HG02981 (cell line): ENCODE results near the gene MTRR.

ENCODE experiments used
- ATAC-seq: cut with Tn5 transposase; IDR thresholded peaks from one replicate; pipeline ENCODE4 v1.9.1; 2021; ENCODE audit warnings: mild to moderate bottlenecking, moderate library complexity; ENCODE audit not compliant: unreplicated experiment

Gene MTRR

DNA sequence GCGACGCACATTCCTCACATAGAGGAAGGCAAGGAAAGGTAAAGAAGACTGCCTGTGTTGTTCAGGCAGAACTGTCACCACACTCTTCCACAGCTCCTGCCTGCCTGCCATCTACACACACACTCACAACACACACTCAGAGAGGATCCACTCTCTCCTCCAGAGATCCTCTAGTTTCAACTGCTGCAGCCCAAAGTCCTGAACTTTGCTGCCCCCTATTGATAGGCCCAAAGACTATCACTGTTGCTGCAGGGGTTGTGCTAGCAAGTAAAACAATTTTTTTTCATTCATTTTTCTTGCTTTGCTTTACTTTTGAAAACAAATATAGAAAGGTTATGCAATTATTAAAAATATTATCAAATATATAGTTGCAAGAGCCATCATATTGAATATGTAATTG, 12.1 kb upstream of the MTRR start:
- peak; percentile 38 for ATAC-seq

DNA sequence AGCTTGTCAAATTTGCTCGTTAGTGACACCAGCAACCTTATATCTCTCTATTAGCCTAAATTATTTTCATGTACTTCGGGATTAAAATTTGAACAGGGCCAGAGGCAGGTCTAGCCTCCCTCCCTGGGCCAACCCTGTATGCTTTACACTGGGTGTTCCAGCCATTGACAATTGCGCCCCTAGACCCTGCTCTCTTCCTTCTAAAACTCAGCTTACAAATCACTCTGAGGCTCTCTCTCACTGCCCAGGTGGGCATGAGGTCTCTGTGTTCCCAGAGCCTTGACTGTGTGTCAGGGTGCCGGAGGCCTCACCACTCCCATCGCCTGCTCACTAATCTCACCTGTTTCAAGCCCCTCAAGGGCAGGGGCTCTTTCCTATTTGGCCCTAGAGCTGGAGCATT, 11.6 kb upstream of the MTRR start:
- ATAC-seq = no peak

DNA sequence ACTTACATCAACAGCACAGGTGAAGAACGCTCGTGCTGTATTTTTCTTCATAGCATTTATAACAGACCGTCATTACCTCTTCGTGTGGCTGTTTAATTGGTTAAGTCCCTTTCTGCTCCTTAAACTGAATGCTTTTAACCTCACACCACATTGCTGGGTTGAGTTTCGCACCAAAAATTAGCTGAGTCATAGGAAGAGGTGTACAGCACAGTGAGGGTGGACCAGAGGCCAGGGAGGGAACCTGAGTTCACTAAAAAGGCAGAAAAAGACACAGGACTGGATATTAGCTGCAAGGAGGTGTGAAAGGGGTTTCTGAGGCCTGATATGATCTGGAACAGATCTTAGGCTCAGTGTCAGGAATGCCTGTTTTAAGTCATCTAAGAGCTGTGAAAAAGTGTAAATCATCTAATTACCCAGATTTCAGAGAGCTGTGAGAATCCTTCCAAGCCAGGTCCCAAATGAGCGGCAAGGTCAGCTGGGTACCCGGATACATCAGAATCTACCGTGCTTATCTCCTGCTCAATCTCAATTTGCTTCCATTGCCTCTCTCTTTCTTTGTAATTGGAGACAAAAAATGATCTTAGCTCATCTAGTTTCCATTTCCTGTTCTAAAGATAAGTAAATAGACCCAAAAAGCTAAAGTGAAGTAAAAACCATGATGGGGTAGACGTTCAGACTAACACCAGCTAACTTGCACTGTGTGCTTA, 10.9 kb upstream of the MTRR start:
- no peak for ATAC-seq

DNA sequence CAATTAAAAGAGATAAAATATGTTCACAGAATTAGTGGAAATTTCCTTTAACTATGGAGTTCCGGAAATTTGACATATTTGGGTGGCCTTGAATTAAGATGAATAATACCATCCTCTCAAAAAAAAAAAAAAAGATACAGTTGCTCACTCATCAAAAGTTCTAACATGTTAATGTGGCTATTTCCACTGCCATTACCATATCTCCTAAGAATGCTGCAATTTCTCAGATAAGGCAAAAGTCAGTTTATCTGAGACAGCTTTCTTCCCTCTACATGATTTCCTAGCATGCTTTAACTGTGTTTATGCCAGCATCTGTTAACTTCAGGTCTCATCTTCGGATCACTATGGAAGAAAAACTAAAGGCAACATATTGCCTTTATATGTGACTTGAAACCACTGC, 2.8 kb upstream of the MTRR start:
- ATAC-seq = no peak

DNA sequence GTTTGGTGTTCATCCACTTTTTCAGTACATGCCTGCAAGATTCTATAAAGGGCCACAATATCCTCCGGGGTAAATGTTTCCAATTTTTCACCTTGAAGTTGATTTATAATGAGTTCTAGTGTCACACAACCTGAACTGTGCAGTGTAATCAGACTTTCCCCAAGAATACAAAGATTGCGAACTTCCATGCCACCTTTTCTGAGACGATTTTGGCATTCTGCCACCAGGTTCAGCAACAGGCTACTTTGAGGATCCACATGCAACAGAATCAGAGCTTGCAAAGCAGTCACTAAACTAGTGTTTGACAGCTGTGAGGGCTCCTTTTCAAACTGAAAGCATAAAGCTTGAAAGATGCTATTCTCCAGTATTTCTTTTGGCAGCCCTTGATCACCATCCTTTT, 1.7 kb upstream of the MTRR start:
- no peak for ATAC-seq

DNA sequence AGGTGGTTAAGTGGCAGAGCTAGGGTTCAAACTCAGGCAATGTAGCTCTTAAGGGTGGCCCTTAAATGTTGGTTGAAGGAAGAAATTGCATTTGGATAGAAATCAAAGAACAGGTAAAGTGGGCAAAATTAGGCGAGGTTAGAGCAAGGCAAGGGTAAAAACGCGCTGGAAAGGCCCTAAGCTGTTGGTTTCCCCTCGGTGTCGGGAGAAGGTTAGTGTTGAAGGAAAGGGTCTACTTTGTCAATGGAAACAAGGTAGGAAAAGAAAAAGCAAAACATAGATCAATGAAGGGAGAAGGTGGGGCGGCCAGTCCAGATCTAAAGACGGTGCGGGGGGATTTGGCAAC, 548 bp upstream of the MTRR start:
- no peak for ATAC-seq

DNA sequence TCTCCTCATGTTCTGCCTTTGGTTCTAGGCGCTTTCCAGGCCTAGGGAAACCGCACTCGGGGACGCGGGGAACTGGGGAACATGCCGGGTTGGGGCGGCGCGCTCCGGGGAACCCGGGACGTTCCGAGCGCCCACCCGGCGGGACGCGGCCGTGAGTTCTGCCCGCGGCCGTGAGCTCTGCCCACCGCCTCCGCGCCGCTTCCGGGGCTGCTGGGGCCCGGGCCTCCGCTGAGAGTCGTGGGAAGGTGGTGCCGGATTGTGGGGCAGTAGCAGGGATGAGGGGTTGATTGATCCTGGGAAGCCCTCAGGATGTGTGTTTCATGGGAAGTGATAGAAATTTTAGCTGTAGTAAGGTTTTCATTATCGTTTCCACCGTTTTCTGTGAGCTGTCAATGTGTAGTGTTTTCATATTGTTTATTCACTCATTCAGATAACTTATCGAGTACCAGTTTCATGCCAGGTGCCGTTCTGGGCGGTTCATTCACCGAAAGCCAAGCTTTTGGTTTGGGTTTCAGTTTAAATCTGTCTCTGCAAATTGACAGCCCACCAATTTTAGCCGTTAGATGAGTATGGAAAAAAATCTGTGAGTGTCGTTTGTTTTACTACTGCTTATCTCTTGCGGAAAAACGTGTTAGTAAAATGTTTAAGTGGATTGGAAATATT, 657 bp downstream of the MTRR start:
- peak; percentile 31 for ATAC-seq

DNA sequence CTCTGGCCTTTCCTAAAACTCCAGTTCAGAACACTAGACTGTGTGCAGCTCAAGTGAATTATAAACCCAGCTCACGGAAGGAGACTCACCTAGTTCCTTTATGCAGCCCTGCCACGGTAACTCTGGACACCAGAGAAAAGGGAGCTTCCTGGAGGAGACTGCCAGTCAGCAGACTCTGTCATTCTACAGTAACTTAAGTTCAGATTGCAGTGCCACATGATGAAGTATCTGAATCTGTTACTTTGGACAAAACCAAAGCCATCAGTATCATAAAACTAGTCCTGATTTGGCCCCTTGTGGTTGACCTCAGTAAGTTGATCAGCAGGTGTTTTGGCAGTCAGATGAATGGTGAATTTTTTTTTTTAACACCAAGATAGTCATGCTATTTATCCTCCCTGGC, 2.7 kb downstream of the MTRR start:
- ATAC-seq = peak; percentile 23

DNA sequence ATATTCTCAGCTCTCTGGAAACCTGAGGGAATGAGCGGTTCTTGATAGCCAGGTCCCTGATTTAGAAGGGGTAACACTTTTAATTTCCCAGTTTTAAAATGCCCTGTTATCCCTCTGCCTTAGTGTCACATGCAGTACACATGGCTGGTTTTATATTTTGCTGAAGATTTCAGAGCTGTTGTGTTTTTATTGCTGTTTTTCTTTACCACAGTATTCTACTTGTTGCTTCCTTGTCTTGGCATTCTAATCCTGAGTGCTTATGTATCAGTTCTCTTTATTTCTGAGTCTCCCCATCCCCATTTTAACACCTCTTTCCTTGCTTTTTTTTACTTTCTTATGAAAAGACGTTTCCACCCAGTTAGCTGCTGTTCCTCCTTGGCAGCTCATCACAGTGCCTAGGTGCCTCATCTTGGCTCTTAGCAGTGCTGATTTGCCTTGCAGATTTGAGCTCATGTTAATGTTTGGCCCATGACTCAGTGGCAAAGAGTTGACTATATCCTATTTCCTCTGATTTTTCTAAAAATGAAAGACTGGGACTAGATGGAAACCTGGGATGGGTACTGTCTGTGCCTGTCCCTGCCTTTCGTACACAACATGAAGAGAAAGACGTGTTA, 3.7 kb downstream of the MTRR start:
- no peak for ATAC-seq

DNA sequence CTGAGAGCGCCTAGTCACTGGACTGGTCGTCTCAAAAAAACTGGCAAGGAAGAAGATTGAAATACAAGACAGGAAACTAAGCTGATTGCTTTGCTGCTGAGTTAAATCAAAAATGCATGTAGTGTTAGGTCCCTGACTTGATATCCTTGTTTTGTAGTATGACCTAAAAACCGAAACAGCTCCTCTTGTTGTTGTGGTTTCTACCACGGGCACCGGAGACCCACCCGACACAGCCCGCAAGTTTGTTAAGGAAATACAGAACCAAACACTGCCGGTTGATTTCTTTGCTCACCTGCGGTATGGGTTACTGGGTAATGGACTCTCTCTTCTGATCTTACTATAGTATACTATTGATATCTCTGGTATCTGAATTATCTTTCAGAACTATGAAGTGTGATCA, 4.3 kb downstream of the MTRR start:
- ATAC-seq = no peak

DNA sequence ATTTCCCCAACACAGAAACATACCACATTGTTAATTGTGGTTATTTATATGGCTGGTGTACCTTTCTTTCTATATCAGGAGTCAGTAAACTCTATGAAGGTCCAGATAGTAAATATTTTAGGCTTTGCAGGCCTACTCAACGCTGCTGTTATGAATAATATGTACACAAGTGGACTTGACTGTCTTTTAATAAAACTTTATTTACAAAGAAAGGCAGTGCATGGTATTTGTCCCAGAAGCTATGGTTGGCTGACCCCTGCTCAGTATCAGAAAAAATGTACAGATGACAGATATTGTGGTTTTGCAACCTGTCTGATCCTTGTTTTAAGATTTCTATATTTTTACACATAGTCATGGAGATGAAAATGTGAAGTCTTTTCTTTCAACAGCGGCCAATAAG, 5.7 kb downstream of the MTRR start:
- ATAC-seq = no peak

DNA sequence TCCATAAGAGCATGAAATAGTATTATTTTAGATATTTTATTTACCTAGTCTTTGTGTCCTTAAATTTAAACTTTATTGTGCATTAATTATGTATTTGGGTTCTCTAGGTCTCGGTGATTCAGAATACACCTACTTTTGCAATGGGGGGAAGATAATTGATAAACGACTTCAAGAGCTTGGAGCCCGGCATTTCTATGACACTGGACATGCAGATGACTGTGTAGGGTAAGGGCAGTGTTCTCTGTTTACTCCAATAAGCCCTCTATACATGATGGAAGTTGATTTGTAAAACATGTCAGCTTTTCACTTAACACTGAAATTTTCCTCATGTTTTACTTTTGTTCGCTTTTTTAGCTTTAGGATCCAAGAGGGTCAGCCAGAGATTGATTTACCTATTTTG, 6.2 kb downstream of the MTRR start:
- no peak for ATAC-seq

DNA sequence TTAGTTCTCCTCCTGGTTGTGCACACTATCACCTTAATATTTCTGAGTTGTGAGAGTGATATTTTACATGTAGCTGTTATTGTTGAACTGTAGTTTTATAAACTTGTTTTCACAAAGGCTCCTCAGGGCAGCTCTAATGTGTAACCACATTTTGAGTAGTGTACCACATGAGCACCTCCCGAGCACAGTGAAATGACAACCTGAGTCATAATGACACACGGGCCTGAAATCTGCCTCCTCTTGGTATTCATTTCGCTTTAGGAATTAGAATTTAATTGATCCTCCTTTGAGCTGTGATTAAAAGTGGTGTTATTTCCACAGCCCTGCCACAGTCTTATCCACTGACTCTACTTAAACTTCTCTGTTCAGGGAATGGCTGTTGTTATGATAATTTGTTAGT, 7.9 kb downstream of the MTRR start:
- peak; percentile 42 for ATAC-seq

DNA sequence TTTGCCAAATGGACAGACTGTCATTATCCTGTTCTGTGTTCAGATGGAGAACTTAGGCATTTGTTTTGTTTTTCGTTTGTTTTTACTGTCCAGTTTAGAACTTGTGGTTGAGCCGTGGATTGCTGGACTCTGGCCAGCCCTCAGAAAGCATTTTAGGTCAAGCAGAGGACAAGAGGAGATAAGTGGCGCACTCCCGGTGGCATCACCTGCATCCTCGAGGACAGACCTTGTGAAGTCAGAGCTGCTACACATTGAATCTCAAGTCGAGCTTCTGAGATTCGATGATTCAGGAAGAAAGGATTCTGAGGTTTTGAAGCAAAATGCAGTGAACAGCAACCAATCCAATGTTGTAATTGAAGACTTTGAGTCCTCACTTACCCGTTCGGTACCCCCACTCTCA, 8.9 kb downstream of the MTRR start:
- ATAC-seq = no peak

DNA sequence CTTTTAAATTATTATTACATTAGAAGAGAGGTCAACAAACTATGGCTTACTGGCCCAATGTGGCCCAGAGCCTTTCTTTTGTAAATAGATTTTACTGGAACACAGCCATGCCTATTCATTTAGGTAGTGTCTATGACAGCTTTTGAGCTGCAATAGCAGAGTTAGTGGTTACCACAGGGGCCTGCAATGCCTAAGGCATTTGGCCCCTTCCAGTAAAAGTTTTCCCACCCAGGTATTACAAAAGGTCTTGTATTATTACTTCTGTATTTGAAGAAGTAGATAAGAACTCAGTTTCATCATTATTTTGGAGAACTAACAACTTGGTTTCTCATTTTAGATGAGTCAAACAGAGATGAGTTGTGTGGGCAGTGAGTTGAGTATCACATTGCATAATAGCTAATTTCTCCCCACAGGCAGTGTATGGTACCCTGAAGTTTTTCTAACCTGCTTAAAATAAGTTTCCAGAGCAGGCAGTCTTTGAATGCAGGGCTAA, 9.5 kb downstream of the MTRR start:
- ATAC-seq = peak; percentile 96

DNA sequence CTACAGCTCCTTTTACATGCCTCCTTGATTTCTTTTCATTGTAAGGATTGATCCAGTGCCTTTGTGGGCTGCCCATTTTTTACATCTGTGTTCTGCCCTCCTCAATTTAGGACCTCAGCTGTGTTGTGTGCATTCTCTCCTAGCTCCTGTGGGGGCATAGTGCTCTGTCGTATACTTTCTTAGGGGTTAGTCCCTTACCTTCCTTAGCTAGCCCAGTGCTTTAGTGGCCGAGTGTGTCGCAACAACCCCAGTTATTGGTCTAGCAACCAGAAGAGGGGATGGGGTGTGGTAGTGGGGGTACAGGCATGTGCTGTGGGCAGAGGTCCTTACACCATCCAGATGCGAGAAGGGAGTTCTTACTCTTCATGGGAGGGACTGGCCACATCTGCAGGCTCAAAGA, 12.1 kb downstream of the MTRR start:
- no peak for ATAC-seq

DNA sequence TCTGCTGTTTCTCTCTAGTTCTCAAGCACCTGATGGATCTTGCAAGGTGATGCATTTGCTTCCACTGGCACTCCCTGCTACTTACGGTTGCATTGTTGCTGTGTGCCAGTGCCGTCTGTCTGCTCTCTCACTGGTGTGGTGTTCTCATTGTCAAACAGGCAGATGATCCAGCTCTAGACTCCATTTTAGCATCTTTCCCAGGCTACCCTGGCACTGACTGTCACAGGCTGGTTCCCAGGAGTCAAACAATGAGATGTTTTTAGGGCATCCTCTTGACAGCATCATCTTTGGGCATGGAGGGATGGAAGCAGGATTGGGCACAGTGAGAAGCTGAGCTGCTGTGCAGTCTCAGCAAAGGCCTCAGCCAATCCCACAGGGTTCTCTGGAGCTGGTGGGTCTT, 12.9 kb downstream of the MTRR start:
- no peak for ATAC-seq

DNA sequence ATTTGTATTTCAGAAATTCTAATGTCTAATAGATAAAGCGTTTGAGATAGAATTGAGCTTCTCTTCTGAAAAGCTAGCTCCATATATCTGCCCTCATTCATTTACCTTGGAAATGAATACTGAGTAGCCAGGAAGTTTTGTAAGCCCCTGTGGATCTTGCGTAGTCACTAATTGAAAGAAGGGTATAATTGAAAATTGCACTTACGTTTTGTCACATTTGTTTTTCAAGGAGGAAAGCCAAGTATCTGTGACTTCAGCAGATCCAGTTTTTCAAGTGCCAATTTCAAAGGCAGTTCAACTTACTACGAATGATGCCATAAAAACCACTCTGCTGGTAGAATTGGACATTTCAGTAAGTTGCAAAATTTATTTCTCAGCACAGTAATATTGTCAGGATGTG, 14.0 kb downstream of the MTRR start:
- ATAC-seq = no peak

DNA sequence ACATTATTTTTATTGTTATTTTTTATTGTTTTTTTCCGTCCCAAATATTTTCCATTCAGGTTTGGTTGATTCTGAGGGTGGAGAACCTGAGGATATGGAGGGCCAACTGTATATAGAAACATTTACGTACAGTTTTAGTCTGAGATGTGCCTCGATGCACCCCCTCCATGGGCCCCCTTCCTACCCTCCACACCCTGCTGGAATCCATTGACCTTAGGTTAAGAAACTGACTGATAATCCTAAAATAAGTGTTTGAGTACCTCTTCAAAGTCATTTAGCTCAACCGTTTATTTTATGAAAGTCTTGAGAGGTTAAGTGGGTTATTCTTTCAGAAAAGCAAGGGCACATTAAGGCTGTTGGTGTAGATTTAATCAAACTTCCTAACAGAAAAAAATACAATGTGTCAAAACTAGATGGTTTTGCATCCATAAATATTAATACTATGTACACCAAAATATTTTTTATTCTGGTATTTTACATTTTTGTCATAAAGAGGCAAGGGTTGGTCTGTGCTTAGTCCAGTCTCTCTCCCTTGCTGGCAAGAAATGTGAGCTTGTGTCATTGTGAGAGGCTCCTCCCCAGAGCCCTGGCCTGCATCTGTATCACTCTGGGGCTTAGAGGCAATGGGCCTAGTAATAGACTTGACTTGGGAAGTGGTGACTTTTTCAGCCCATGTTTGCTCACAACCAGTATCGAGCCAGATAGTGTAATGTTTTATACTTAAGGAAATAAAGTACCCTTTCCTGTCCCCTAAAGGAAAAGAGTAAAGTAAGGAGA, 15.7 kb downstream of the MTRR start:
- no peak for ATAC-seq

DNA sequence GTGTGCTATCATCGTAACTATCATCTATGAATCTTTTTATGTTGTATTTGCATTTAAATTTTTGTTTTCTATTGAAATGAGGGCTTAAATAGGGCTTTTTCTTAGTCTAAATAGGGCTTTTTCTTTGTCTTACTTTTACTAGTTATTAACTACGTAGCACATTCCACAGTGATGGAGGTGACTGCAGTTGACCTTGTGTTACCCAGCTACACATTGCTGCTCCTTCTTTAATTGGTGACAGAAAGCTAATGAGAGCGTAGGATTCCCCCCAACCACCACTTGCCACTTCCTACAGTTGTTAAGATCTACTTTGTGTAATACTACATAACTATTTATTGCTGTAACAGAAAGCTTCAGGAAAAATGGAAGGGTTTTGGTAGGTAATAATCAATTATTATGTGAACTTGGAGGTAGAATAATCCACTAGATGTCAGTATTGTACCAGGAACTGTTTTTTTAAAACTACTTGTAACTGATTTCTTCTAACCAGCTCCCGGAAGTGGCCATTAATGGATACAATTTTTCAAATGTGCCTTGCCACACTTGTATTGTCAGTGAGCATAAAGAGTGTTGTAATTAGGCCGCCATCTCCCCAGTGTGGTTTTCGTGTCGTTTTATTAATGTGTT, 18.0 kb downstream of the MTRR start:
- ATAC-seq = peak; percentile 60

DNA sequence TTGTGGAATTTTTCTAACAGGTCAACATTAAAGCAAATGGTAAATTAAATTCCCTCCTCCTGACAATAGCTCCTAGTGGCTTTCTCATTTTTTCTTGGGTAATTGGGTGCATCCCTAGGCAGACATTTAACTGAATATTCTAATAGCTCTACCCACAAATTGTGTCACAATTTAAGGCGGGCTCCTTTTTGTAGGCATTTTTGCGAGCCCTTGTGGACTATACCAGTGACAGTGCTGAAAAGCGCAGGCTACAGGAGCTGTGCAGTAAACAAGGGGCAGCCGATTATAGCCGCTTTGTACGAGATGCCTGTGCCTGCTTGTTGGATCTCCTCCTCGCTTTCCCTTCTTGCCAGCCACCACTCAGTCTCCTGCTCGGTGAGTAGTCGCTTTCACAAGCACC, 20.0 kb downstream of the MTRR start:
- no peak for ATAC-seq
